ENCODE data around the gene NEMF.

DNA sequence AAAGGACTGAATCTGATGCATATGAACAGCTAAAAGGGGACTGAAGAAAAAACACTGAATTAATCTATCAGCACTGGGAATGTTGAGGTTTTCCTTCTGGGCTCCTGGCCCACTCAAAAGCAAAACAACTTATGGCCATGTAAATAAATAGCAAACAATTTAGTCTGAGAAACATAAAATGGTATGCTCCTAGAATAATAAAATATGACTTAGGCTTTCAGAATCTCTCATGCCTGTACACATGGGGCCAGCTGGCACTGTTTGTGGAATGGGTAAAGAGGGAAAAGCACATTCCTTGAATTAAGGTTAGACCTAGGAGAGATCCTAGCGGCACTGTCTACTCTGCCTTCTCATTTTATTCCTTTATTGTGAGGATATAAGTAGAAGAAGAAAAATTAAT, 78.5 kb downstream of the NEMF start:
- TF ChIP-seq, protein P1, sequence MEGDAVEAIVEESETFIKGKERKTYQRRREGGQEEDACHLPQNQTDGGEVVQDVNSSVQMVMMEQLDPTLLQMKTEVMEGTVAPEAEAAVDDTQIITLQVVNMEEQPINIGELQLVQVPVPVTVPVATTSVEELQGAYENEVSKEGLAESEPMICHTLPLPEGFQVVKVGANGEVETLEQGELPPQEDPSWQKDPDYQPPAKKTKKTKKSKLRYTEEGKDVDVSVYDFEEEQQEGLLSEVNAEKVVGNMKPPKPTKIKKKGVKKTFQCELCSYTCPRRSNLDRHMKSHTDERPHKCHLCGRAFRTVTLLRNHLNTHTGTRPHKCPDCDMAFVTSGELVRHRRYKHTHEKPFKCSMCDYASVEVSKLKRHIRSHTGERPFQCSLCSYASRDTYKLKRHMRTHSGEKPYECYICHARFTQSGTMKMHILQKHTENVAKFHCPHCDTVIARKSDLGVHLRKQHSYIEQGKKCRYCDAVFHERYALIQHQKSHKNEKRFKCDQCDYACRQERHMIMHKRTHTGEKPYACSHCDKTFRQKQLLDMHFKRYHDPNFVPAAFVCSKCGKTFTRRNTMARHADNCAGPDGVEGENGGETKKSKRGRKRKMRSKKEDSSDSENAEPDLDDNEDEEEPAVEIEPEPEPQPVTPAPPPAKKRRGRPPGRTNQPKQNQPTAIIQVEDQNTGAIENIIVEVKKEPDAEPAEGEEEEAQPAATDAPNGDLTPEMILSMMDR (IDR thresholded peaks at IDR 0.05): no peak
- TF ChIP-seq EZH2 (IDR thresholded peaks at IDR 0.05; ENCODE audit: borderline replicate concordance, insufficient read depth, low read depth, low read length, poor library complexity, severe bottlenecking): no peak

Data from B cell (primary cell).